Activated T-cell treated with anti-CD3 and anti-CD28 coated beads for 48 hours (primary cell): Measurements from ENCODE around the gene RAF1.

ENCODE experiments used
- DNase-seq: peaks from one replicate; pipeline ENCODE4 v3.0.0-alpha.2; 2020; ENCODE audit warnings: low read depth

Gene RAF1

DNA sequence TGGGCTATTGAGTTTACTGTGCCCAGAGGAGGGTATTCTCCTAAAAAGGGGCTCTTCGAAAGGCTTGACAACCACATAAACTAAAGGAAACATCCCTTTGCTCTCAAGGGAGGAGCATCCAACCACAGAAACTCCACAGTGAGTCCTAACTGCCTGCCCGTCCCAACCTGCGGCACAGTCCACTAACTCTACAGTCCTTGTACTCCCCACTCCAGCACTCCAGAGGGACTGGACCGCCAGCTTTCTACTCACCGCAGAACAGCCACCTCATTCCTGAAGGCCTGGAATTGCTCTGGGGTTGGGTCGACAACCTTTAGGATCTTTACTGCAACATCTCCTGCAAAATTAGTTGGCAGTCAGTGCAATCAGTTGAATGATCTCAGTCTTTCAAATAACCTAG lies 72.5 kb downstream of the RAF1 start:
- no peak for DNase-seq

DNA sequence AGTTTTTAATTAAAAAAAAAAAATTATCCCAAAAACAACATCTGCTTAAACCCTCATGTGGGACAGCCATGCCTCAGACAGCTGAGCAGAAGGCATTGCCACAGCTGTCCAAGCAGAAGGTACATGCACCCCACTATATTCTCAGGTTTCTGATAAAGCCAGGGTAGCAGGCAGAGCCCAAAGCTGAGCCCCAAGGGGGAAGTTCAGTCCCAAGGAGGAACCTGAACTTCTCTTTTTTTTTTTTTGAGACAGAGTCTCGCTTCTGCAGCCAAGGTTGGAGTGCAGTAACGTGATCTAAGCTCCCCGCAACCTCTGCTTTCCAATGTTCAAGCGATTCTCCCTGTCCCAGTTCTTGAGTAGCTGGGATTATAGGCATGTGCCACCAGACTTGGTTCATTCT lies 73.8 kb downstream of the RAF1 start:
- no peak for DNase-seq

DNA sequence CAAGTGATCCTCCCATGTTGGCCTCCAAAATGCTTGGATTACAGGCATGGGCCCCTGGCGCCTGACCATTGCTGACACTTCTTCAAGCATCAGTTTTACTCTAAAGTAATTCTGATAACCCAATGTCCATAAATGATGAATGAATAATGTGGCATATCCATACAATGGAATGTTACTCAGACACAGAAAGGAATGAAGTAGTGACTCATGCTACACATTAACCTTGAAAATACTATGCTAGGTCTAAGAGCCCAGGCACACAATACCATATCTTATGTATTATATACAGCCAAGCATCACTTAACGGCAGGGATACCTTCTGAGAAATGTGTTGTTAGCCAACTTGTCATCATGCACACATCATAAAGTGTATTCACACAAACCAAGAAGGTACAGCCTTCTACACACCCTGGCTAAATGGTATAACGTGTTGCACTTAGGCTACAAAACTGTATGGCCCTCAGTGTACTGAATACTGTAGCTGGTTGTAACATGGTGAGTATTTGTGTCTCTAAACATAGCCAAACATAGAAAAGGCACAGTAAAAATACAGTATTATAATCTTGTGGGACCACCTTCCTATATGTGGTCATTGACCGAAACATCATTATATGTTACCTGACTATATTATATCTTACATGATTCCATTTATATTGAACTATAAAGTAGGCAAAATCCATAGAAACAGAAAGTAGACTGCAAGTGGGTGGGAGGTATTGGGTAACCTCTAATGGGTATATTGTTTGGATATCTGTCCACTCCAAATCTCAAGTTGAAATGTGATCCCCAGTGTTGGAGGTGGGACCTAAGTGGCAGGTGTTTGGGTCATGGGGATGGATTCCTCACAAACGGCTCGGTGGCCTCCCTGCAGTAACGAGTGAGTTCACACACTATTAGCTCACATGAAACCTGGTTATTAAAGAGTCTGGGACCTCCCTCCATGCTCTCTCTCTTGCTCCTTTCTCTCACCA lies 75.6 kb downstream of the RAF1 start:
- DNase-seq = no peak

DNA sequence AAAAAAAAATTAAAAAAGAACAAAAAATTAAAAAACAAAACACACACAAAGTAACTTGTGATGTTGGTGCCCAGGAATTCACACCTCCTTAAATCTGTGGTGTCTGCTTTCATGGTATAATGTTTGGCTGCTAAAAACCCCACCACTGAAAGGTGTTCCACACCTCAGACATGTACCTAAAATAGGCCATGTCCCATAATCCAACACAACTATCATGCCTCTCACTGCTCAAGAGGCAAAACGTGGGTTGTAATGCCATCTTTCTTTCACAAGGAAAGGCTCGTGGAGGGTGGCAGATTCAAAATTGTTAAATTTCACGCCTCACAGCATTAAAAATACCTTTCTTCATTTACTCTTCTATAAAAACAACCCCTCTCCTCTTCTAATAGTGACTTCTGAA lies 77.5 kb downstream of the RAF1 start:
- DNase-seq = no peak

DNA sequence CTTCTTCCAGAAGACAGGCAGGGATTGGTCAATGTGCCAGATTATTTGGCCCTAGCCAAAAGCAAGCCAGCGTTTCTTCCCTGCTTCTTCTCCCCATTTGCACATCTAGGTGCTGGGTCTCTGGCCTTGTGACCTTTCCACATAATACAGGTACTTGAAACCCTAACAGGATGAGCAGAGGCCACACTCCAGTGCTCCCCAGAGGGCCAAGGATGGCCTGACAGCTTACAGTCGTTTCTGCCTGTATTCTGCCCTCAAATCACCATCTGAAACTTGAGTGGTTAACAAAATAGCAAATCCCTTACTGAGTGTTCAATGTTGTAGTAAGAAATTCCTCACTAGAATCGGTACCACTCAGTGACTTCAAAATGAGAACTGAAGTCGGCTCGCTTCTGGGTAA lies 77.9 kb downstream of the RAF1 start:
- no peak for DNase-seq

DNA sequence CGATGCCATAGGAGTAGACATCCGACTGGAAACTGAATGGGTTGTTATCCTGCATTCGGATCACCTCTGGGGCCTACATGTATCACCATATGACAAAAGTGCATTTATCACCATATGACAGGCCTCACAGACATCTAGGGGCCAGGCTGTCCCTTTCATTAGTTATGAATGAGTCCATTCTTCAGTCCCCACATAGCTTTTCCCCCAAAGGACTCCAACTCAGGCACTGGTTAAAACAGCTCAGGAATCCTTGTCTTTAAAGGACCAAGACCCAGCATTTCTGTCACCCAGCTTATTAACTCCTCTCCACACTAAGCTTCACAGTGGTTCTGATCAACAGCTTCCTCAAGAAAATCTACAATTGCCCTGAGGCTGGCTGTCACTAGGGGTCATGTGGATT lies 78.7 kb downstream of the RAF1 start:
- no peak for DNase-seq

DNA sequence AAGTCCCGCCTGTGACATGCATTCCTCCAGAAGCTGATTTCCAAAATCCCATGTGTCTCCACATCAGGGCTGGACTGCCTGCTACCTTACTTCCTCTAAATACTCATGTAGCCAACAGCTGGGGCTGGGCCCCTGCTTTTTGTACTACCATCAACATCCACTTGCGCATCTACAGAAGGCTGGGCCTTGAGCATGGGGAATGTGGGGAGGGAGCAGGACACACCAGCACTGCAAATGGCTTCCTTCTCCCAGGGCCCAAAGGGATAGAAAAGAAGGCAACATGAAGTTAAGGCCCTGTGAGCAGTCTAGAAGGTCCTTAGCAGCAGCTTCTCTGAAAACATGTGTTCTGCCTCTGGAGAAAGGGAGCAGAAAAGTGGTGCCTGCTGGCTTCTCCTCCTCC lies 79.8 kb downstream of the RAF1 start:
- no peak for DNase-seq

DNA sequence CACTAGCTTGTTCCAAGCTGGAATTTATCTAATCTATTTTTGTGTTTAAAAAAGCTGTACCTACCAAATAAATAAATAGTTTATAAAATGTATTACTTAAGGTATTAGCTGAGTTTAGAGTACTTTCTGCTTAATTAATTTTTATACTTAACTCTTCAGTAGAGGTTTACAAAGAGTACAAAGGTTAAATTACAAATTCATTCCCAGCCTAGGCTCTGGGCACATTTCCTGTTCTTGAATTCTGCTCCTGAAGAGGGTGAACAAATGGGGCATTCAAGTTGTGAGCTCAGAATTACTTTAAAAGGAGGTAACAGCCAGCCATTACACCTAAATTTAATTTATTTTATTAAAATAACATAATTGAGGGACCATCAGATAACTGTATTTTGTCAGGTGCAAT lies 80.6 kb downstream of the RAF1 start:
- no peak for DNase-seq

DNA sequence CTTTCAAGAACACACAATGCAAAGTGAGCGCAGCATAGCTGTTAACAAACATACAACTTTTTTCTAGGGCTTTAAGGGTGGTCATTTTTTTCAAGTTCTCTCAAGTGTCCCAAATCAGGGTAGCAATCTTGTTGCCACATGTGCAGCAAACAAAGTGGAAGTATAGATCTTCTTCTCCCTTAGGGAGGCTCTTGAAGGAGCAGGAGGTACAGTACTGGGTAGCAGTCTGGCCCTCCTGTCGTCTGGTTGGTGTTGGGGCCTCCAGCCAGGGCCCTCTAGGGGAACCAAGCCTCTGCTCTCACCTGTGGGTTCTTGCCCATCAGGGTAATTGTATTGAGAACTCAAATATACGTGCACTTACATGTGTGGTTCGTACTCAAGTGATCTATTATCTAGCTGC lies 81.2 kb downstream of the RAF1 start:
- no peak for DNase-seq

DNA sequence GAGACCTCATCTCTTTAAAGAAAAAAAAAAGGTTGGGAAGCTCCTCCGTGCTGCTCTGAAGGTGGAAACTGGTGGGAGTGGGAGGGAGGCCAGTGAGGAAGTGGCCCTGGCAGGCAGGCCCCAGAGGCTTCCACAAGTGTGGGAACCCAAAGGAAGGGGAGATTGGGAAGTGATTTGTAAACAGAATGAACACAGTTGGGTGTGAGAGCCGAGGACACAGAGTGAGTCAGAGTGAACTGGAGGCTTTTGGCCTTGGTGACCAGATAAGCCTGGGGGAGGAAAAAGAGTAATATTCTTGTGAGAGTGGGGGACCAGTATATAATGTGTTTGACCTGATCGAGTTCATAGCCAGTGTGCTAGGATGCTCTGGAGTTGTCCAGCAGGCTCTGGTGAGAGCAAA lies 84.0 kb downstream of the RAF1 start:
- DNase-seq = no peak

DNA sequence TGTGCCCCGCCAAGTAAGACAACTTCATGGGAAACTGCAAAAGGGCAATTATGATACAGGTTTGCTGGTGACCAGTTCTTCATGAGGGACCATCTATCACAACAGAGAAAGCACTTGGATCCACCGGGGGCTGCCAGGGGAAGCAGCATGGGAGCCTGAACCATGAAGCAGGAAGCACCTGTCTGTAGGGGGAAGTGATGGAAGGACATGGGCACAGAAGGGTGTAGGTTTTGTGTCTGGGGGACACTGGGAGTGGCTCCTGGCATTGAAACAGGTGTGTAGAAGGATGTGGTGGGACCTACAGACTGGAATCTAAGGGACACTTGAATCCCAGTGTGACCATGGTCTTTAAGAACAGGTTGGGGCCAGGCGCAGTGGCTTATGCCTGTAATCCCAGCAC lies 84.5 kb downstream of the RAF1 start:
- no peak for DNase-seq

DNA sequence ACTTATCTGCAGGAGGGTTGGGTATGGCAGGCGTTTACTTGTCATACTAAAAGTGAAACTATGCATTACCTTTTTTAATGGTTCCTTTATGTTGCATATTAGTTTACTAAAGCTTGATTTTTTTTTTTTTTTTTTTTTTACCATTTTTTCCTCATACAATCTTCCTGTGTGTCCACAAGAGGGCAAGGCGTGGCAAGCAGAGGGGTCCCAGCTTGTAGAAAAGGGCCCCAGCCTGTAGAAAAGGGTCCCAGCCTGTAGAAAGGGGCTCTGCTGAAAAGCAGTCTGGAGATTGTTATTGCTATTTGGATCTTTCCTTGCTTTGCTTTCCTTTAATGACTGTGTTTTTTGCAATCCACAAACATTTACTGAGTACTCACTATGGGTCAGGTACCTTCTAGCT lies 85.2 kb downstream of the RAF1 start:
- no peak for DNase-seq

DNA sequence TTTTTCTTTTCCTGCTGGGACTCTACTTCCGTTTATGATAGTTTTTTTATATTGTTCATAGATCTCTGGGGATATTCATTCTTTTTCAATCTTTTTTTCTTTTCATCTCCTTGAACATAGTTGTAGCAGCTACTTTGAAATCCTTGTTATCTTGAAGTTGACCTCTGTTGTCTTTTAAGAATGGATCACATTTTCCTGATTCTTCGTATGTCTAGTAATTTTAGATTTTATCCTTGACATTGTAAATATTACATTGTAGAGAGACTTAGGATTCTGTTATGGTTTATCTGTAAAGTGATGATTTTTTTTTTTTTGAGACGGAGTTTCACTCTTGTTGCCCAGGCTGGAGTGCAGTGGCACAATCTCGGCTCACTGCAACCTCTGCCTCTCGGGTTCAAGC lies 86.5 kb downstream of the RAF1 start:
- no peak for DNase-seq

DNA sequence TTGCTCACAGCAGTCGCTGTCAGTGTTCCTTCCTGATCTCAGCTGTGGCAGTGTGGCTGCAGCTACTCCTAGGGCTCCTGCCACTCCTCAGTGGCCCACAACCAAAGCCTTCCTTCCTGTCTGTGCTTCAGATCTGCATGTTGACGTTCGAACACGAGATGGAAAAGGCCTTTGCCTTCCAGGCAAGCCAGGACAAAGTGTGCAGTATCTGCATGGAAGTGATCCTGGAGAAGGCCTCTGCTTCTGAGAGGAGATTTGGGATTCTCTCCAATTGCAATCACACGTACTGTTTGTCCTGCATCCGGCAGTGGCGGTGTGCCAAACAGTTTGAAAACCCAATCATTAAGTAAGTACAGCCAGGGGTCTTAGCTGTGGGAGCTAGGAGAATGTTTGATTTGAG lies 89.3 kb downstream of the RAF1 start:
- DNase-seq = no peak

DNA sequence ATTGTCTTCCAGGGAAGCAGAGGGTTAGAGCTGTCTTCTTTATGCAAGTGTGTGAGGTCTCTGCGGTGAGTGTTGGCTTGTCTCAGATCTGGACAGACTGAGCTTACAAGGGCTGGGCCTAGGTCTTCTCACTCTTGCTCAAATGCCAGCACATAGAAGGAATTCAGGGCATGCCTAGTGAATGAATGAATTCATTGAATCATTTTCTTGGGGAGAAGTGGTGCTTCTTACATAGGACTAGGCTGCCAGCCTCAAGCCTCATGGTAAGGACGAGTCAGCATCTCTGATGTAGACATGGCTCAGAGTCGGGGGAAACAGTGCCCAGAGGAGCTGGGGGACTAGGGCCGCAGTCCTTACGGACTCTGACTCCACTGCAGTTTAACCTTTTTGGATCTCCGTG lies 89.8 kb downstream of the RAF1 start:
- DNase-seq = no peak

DNA sequence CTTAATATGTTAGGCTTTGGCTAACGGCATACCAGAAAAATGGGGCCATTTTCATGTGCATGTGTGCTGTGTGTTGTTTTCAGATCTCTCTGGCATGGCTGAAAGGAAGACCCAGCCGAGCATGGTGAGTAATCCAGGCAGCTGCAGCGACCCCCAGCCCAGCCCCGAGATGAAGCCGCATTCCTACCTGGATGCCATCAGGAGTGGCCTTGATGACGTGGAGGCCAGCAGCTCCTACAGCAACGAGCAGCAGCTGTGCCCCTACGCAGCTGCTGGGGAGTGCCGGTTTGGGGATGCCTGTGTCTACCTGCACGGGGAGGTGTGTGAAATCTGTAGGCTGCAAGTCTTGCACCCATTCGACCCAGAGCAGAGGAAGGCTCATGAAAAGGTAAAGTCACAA lies 91.9 kb downstream of the RAF1 start:
- no peak for DNase-seq

DNA sequence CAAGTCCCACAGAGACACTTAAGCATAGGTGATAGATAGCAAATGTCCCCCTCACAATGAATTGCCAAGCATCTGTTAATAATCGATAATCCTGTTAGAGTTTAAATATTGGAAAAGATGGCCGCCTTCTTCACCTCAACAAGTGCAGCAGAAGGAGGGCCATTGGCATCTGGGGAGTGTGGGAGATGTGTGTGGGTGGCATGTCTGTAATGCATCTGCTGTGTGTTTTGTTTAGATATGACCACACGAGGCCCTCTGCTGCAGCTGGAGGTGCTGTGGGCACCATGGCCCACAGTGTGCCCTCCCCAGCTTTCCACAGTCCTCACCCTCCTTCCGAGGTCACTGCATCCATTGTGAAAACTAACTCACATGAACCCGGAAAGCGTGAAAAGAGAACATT lies 94.1 kb downstream of the RAF1 start:
- no peak for DNase-seq

DNA sequence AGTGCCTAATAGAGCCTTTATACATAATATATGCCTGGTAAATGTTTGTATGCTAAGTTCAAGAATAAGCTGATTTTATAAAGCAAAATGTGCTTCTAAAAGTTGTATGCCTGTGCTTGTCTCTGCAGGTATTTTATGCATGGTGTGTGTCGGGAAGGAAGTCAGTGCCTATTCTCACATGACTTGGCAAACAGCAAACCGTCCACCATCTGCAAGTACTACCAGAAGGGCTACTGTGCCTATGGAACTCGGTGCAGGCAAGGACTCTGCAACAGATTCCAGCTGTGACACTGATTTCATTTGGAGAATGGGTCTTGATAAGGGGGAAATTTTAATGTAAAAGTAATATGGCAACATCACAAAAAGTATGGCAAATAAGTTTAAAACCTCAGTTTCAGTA lies 95.2 kb downstream of the RAF1 start:
- DNase-seq = no peak

DNA sequence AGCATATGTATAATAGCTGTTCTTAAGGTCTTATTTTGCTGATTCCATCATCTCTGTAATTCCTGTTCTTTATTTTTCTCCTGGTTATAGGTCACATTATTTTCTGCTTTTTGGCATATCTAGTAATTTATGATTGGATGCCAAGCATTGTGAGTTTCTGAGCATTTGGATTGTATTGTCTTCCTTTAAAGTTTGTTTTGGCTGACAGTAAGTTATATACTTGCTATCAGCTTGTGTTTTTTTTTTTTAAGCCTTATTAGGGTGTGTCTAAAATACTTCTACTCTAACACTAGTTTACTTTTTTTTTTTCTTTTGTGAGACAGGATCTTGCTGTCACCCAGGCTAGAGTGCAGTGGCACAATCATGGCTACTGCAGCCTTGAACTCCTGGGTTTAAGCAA lies 96.9 kb downstream of the RAF1 start:
- no peak for DNase-seq

DNA sequence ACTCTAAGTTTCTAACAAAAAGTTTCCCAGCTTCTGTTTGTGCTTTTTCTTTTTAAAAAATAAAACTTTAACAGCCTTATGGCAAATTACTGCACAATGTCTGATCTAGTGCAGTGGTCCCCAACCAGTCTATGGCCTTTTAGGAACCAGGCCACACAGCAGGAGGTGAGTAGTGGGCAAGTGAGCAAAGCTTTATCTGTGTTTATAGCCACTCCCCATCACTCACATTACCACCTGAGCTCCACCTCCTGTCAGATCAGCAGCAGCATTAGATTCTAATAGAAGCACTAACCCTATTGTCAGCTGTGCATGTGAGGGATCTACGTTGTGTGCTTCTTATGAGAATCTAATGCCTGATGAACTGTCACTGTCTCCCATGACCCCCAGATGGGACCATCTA lies 101.5 kb downstream of the RAF1 start:
- DNase-seq = no peak

DNA sequence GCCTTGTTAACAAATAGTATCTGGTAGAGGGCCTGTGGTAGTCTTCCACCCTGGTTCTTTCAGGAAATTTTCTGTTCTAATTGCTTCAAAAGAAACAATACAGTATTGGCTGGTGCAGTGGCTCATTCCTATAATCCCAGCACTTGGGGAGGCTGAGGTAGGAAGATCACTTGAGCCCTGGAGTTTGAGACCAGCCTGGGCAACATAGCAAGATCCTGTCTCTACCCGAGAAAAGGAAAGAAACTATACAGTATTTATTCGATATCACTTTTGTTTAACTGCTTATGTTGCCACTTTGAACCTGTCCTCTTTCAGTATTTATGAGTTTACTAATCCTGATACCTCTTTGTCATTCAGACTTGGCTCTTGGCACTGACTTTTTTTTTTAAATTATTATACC lies 102.5 kb downstream of the RAF1 start:
- no peak for DNase-seq

DNA sequence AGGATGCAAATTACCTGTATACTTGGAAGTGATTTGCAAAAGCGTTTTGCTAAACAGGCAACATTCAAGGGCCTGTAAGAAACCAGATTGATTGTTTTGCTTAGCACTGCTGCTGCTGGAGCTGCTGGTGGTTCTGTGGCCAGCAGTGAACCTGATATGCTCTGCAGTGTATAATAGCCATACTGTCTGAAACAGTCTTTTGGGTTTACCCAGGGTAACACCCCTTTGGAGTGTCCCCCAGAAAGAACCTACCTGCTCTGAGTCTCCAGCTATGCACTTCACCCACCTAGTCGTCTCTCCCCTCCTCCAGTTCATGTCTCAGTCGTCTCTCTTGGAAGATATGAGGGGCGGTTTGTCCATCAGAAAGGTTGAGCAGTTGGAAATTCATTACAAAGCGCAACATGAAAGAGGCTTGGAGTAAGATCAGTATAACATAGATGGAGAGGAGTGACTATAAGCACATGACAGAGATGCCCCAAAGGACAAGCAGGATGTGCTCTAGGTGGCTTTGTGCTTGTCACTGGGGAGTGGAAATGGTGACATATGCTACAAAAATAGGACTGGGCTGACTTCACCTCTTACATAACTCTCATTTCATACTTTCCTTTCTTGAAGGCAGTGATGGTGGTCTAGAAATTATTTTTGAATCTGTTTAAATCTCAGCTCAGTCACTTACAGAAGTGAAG lies 103.3 kb downstream of the RAF1 start:
- DNase-seq = no peak

DNA sequence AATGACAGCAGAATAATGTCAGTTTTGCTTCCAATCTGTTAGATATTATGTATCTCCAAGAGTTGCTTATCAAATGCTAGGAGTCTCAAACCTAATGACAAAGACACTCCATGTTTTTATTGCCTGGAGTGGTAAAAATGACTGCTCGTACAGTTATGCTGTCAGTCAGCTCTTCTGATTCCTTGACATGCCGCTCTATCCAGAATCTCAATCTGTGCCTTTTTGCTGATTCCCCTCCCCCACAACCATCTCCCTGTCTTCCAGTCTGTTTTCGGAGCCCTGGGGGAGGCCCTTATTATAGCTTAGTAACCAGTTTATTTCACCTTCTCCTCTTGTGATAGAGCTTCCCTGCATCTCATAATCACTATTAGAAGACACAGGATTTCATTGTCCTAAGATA lies 104.4 kb downstream of the RAF1 start:
- no peak for DNase-seq

DNA sequence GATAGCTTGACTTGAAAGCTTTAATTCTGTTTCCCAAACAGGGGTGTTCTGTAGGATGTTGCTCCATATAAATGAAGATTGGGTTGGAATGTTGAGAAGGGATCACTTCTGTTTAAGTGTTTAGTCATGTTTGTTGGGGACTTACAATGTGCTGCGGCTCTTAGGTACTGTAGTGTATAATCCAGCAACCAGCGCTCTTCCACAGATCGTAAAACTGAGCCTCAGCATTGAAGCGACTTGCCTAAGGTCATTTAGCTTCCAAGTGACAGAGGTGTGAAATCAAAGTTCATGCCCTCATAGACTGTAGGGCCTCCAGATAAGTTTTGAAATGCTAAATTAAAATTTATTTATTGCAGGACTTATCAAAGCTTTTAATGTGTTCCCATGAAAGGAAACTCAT lies 105.2 kb downstream of the RAF1 start:
- no peak for DNase-seq
